PC-3 (cell line): ENCODE results near the gene LIN9. TPM values are rescaled to one million over a fixed set of nuclear protein-coding genes. Genes with fewer than 3 reads are reported as not detected.

Experiments used
- ATAC-seq: fragments of 200-7000 bp; cut with Tn5 transposase; 2 replicates; pipeline ENCODE4 v1.9.1; 2020; ENCODE audit warnings: mild to moderate bottlenecking, moderate library complexity
- BruUV-seq: library from RNA; stranded (reverse); fragments of 400-500 nt; replicated peaks from 2 replicates; lab custom pipeline; 2021; lab: Mats Ljungman, UMichigan
- CTCF ChIA-PET: fragments of 300-600 bp; sonication (Branson Sonifier 250); formaldehyde crosslinking; loops from one replicate; lab custom pipeline; 2022; ENCODE audit warnings: antibody characterized with exemption; lab: Charles Lee
- POLR2A ChIA-PET: fragments of 300-600 bp; sonication (Branson Sonifier 250); formaldehyde crosslinking; loops from one replicate; lab custom pipeline; 2022; ENCODE audit warnings: antibody characterized with exemption; ENCODE audit not compliant: unreplicated experiment; lab: Charles Lee
- DNase-seq: peaks from one replicate; pipeline ENCODE4 v3.0.0-alpha.2; 2015
- H2AFZ ChIP-seq: fragments of 300-600 bp; sonication (generic); 2 replicates; pipeline ENCODE4 v1.6.0; 2016; ENCODE audit warnings: antibody characterized with exemption, low read length
- H3F3A ChIP-seq: fragments of 300-600 bp; sonication (generic); one replicate; pipeline ENCODE4 v1.6.0; 2017; ENCODE audit warnings: antibody characterized with exemption, low read length, control low read depth, mild to moderate bottlenecking; ENCODE audit not compliant: unreplicated experiment
- H3K27ac ChIP-seq: fragments of 300-600 bp; sonication (generic); 2 replicates; pipeline ENCODE4 v1.5.1; 2016; ENCODE audit warnings: mild to moderate bottlenecking, low read length
- H3K27me3 ChIP-seq: fragments of 300-600 bp; sonication (generic); 2 replicates; pipeline ENCODE4 v1.6.1; 2016; ENCODE audit warnings: low read length, mixed read lengths
- H3K36me3 ChIP-seq: fragments of 300-600 bp; sonication (generic); 2 replicates; pipeline ENCODE4 v1.6.1; 2016; ENCODE audit warnings: low read depth, mixed run types, low read length, mixed read lengths
- H3K4me1 ChIP-seq: fragments of 300-600 bp; sonication (generic); 2 replicates; pipeline ENCODE4 v1.5.1; 2016; ENCODE audit warnings: low read length; ENCODE audit not compliant: insufficient read depth
- H3K4me2 ChIP-seq: fragments of 300-600 bp; sonication (generic); 2 replicates; pipeline ENCODE4 v1.6.0; 2016; ENCODE audit warnings: low read length
- H3K4me3 ChIP-seq: fragments of 300-600 bp; sonication (generic); 2 replicates; pipeline ENCODE4 v1.5.1; 2016; ENCODE audit warnings: mild to moderate bottlenecking, low read length, mixed read lengths
- H3K79me2 ChIP-seq: fragments of 300-600 bp; sonication (generic); 2 replicates; pipeline ENCODE4 v1.6.1; 2017; ENCODE audit warnings: low read length, mixed read lengths
- H3K9ac ChIP-seq: fragments of 300-600 bp; sonication (generic); 2 replicates; pipeline ENCODE4 v1.6.0; 2016; ENCODE audit warnings: mild to moderate bottlenecking, low read length
- H3K9me2 ChIP-seq: fragments of 300-600 bp; sonication (generic); replicated peaks from 2 replicates; pipeline ENCODE4 v1.6.1; 2016; ENCODE audit warnings: mixed run types, low read length, mixed read lengths
- H3K9me3 ChIP-seq: fragments of 300-600 bp; sonication (generic); 2 replicates; pipeline ENCODE4 v1.6.1; 2016; ENCODE audit warnings: low read length, mixed read lengths
- H4K20me1 ChIP-seq: fragments of 300-600 bp; sonication (generic); 2 replicates; pipeline ENCODE4 v1.6.1; 2016; ENCODE audit warnings: low read length, mixed read lengths
- CTCF ChIP-seq: fragments of 300-600 bp; sonication (generic); conservative IDR thresholded peaks from 2 replicates; pipeline ENCODE4 v1.5.1; 2017; ENCODE audit warnings: antibody characterized with exemption, low read depth, mild to moderate bottlenecking, low read length
- EZH2 ChIP-seq: fragments of 300-600 bp; sonication (generic); IDR thresholded peaks from one replicate; pipeline ENCODE4 v1.6.1; 2017; ENCODE audit warnings: antibody characterized with exemption, mild to moderate bottlenecking, low read length; ENCODE audit not compliant: unreplicated experiment
- EZH2phosphoT487 ChIP-seq: fragments of 300-600 bp; sonication (generic); IDR thresholded peaks from 2 replicates; pipeline ENCODE4 v1.6.1; 2018; ENCODE audit warnings: mild to moderate bottlenecking, antibody characterized with exemption, low read length, borderline replicate concordance
- intact Hi-C: fragments of 100-400 bp; cut with micrococcal nuclease; formaldehyde crosslinking; loops from 2 replicates; pipeline ENCODE4 v1.9.0; 2023
- total RNA-seq: library from RNA; depleted of rRNA; stranded (reverse); fragments of >200 nt; gene quantifications from 2 replicates; pipeline ENCODE4 v1.2.3, GENCODE V29; 2014

The LIN9 gene
- total RNA-seq, 1 experiment from 2014 or later: 25.3 TPM

GRCh38 chr1:226302731-226303130 is 6.2 kb downstream of the LIN9 start:
- no peak for DNase-seq
- no peaks in the 10 kb centered on the region for H3F3A ChIP-seq
- H3K79me2 ChIP-seq: peaks cover 69% of the 10 kb centered on the region
- BruUV-seq: no TSS peak
- POLR2A ChIA-PET: interaction anchor here (0.8 kb wide), 1 partner anchor 100 kb away, joined by 16 read pairs; no protein-coding TSS in a partner anchor
- H4K20me1 ChIP-seq: peaks cover 16% of the 10 kb centered on the region
- H3K27me3 ChIP-seq: no peaks in the 10 kb centered on the region
- H3K36me3 ChIP-seq: peaks cover 18% of the 10 kb centered on the region
- no peaks in the 10 kb centered on the region for H3K9me3 ChIP-seq
- H2AFZ ChIP-seq: no peak overlapping the region
- no peaks in the 10 kb centered on the region for H3K9me2 ChIP-seq
- TF ChIP-seq EZH2: no peak
- no peak for TF ChIP-seq CTCF
- no peak for TF ChIP-seq EZH2phosphoT487
- H3K4me3 ChIP-seq: no peak overlapping the region
- CTCF ChIA-PET: interaction anchor here (0.6 kb wide), 1 partner anchor 102 kb away, joined by 5 read pairs; no protein-coding TSS in a partner anchor
- H3K4me2 ChIP-seq: no peak overlapping the region
- H3K9ac ChIP-seq: no peak overlapping the region
- H3K4me1 ChIP-seq: peaks cover 2% of the 10 kb centered on the region
- intact Hi-C loops: no loop called here
- ATAC-seq: no peak
- H3K27ac ChIP-seq: no peak overlapping the region

GRCh38 chr1:226296911-226297310 is 12.1 kb downstream of the LIN9 start:
- ATAC-seq: no peak
- POLR2A ChIA-PET: no interaction called here
- no peak for DNase-seq
- H3K9ac ChIP-seq: no peak overlapping the region
- H3K9me3 ChIP-seq: no peaks in the 10 kb centered on the region
- no peaks in the 10 kb centered on the region for H3F3A ChIP-seq
- H3K79me2 ChIP-seq: peaks cover 11% of the 10 kb centered on the region
- H3K27me3 ChIP-seq: no peaks in the 10 kb centered on the region
- no peaks in the 10 kb centered on the region for H3K4me1 ChIP-seq
- no TSS peak for BruUV-seq
- TF ChIP-seq EZH2phosphoT487 (no peak), CTCF (no peak), EZH2 (no peak)
- peaks cover 45% of the 10 kb centered on the region for H3K36me3 ChIP-seq
- peaks cover 9% of the 10 kb centered on the region; the same call in 1 of the 2 replicates for H4K20me1 ChIP-seq
- intact Hi-C loops: no loop called here
- H3K9me2 ChIP-seq: no peaks in the 10 kb centered on the region
- no peak overlapping the region for H3K4me2 ChIP-seq
- CTCF ChIA-PET: no interaction called here
- H3K4me3 ChIP-seq: no peak overlapping the region
- no peak overlapping the region for H3K27ac ChIP-seq
- H2AFZ ChIP-seq: no peak overlapping the region

GRCh38 chr1:226293553-226293920 is 15.4 kb downstream of the LIN9 start:
- POLR2A ChIA-PET: interaction anchor here (0.5 kb wide), 1 partner anchor 174 kb away, joined by 3 read pairs; no protein-coding TSS in a partner anchor
- Histone ChIP-seq H4K20me1 (no peaks in the 10 kb centered on the region), H3K9me2 (no peaks in the 10 kb centered on the region), H3K27ac (no peak overlapping the region), H3K4me1 (no peaks in the 10 kb centered on the region), H3K79me2 (no peaks in the 10 kb centered on the region), H3K27me3 (no peaks in the 10 kb centered on the region), H3K36me3 (peaks cover 46% of the 10 kb centered on the region), H3K4me3 (no peak overlapping the region), H3K4me2 (no peak overlapping the region), H3K9me3 (no peaks in the 10 kb centered on the region), H3K9ac (no peak overlapping the region), H2AFZ (no peak overlapping the region), H3F3A (no peaks in the 10 kb centered on the region)
- TF ChIP-seq EZH2 (no peak), CTCF (no peak), EZH2phosphoT487 (no peak)
- intact Hi-C loops: no loop called here
- no TSS peak for BruUV-seq
- ATAC-seq (no peak), DNase-seq (no peak)
- CTCF ChIA-PET: interaction anchor here (0.6 kb wide), 1 partner anchor 114 kb away, joined by 6 read pairs; the partner anchor contains the start of gene PARP1
